Neutrophil (primary cell): ENCODE measurements around the gene TLE2.

ENCODE experiments used
- H3K27ac ChIP-seq: fragments of 200-600 bp; sonication (generic); 2 replicates; pipeline ENCODE4 v1.5.1; 2016; ENCODE audit warnings: mild to moderate bottlenecking, moderate library complexity
- H3K27me3 ChIP-seq: fragments of 200-600 bp; sonication (generic); 2 replicates; pipeline ENCODE4 v1.6.0; 2016; ENCODE audit warnings: mild to moderate bottlenecking
- H3K36me3 ChIP-seq: fragments of 200-600 bp; sonication (generic); 2 replicates; pipeline ENCODE4 v1.5.1; 2017
- H3K4me1 ChIP-seq, 2 experiments: fragments of 200-600 bp in 1 of 2; sonication (generic) in 1 of 2; 1 replicate in 1 of 2; 2 replicates in 1 of 2; pipeline versions ENCODE4 v1.5.1 to v1.6.1; 2013 to 2016; ENCODE audit warnings: low read depth in 1 of 2, low read length in 1 of 2, mild to moderate bottlenecking in 1 of 2, moderate library complexity in 1 of 2; ENCODE audit not compliant: control insufficient read depth in 1 of 2, insufficient read depth in 1 of 2
- H3K4me3 ChIP-seq, 2 experiments: fragments of 200-600 bp in 1 of 2; sonication (generic) in 1 of 2; 1 replicate in 1 of 2; 2 replicates in 1 of 2; pipeline ENCODE4 v1.5.1; 2013 to 2016; ENCODE audit warnings: low read depth in 1 of 2, low read length in 1 of 2, mild to moderate bottlenecking in 1 of 2, moderate library complexity in 1 of 2
- H3K9me3 ChIP-seq: fragments of 200-600 bp; sonication (generic); 2 replicates; pipeline ENCODE4 v1.5.1; 2016
- CTCF ChIP-seq: fragments of 200-600 bp; sonication (generic); IDR thresholded peaks from 2 replicates; pipeline ENCODE4 v1.5.1; 2016; ENCODE audit warnings: antibody characterized with exemption

Gene TLE2

GRCh38 chr19:3036119-3036976, 7.3 kb upstream of the TLE2 start:
- no peaks in the 10 kb centered on the region for H3K36me3 ChIP-seq
- no peaks in the 10 kb centered on the region for H3K9me3 ChIP-seq
- no peak for TF ChIP-seq CTCF
- peaks cover 82% of the 10 kb centered on the region for H3K27me3 ChIP-seq
- peaks cover 19% of the 10 kb centered on the region in 2 experiments for H3K4me1 ChIP-seq
- H3K27ac ChIP-seq: peak overlapping the region; percentile 76
- H3K4me3 ChIP-seq: peak overlapping the region; percentile 78 to 80

DNA sequence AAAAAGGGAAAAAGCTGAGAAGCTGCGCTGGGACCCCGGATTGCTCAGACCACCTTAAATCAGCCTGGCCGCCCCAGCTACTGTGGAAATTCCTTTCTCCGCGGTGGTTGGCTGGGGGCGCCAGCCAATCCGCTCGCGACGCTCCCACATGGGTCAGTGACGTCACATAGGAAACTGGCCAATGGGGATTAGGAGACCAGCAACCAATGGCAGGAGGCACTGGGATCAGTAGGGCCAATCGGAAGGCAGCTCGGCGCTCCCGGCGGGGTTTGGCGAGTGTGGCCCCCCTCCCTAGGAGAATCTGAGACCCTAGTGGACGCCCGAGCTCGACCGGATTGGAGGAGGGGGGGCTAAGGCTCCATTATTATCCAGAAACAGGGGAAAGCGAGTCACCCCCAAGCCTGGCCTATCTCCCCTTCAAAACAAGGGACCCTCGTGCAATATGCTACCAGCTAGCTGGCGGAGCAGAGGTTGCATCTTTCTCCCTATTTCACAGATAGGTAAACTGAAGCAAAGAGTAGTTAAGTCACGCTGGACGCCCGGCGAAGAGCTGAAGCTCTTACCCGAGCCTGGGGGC, 6.5 kb upstream of the TLE2 start:
- TF ChIP-seq CTCF: no peak
- peak overlapping the region; percentile 78 to 80 for H3K4me3 ChIP-seq
- no peaks in the 10 kb centered on the region for H3K9me3 ChIP-seq
- H3K36me3 ChIP-seq: no peaks in the 10 kb centered on the region
- peaks cover 19% of the 10 kb centered on the region in 2 experiments for H3K4me1 ChIP-seq
- peak overlapping the region; percentile 76 for H3K27ac ChIP-seq
- H3K27me3 ChIP-seq: peaks cover 83% of the 10 kb centered on the region

DNA sequence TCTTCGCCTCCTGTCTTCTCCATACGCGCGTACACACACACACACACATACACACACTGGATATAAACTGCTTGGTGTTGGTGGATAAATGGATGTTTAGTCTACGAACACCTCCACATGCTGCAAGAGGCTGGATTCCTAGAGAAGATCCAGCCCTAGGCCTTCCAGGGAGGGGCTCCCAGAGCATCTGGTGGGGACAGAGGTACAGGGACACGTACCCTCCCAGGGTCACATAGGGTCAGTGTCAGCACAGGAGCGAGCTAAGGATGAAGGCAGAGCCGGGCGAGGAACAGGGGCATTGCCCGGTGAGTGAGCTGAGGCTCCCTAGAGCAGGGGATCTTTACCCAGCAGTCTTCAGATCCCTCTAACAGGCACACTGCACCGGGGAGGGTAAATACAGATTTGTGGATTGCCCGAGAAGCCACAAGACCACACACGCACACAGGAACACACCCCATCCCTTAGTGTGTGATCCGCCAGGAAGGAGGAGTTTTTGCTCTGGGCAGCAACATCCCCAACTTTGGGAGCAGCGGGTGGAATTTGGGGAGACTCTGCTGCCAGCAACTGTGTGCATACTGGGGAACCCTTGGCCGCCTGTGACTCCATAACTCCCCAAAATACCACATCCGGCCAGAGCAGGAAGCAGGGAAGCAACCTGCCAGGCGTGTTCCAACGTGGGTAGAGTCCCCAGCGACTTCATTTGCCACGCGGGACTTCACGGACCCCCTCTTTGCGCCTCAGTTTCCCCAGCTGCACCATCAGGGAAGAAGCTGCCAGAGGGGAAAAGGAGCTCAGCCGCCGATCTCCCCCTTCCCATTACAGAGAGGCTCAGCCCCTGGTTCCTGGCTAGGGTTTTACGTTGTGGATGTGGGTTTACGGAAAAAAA, 5.8 kb upstream of the TLE2 start:
- peak overlapping the region; percentile 76 for H3K27ac ChIP-seq
- no peak for TF ChIP-seq CTCF

GRCh38 chr19:3034406-3034655, 5.3 kb upstream of the TLE2 start:
- H3K4me3 ChIP-seq: no peak overlapping the region
- H3K4me1 ChIP-seq: peaks cover 19% of the 10 kb centered on the region in 2 experiments
- no peak for TF ChIP-seq CTCF
- H3K27ac ChIP-seq: no peak overlapping the region
- no peaks in the 10 kb centered on the region for H3K36me3 ChIP-seq
- no peaks in the 10 kb centered on the region for H3K9me3 ChIP-seq
- peaks cover 83% of the 10 kb centered on the region for H3K27me3 ChIP-seq

More for the DNA sequence above, 5.8 kb upstream of the TLE2 start:
- Histone ChIP-seq H3K27me3 (peaks cover 83% of the 10 kb centered on the region), H3K4me1 (peaks cover 19% of the 10 kb centered on the region in 2 experiments), H3K9me3 (no peaks in the 10 kb centered on the region), H3K36me3 (no peaks in the 10 kb centered on the region), H3K4me3 (peak overlapping the region; percentile 78 to 80)

DNA sequence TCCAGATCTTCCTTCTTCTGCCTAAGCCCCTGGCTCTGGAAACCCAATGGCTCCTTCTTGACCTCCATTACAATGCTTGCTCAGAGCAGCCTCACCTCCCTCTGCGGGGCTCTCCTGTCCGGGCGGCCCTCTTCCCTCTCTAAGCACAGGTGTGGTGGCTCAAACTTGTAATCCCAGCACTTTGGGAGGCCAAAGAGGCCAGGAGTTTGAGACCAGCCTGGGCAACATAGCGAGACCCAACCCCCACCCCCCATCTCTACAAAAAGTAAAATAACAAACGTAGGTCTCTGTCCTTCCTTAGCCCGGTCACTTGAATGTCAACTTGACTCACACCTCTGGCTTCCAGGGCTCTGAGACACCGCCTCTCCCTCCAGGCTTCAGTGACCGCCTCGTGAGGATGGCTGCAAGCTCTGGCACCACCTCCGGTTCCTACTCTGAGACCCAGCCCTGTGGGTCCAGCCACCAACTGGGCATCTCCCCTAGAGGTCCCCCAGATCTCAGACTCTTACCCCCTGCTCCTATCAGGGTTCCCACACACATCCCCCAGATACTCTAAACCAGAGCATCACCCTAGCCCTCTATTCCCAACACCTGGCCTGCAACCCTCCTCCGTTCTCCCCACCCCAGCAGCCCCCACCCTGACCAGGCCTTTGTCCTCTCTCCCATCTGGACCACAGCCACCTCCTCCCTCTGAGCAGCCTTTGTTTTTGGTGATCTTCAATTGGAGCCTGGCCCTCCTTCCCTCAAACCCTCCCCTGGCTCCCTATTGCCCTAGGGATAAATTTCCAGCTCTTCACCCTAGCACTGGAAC, 4.7 kb upstream of the TLE2 start:
- H3K9me3 ChIP-seq: no peaks in the 10 kb centered on the region
- no peak for TF ChIP-seq CTCF
- H3K4me1 ChIP-seq: peaks cover 19 to 20% of the 10 kb centered on the region in 2 experiments
- H3K4me3 ChIP-seq: no peak overlapping the region
- no peaks in the 10 kb centered on the region for H3K36me3 ChIP-seq
- H3K27me3 ChIP-seq: peaks cover 83% of the 10 kb centered on the region
- H3K27ac ChIP-seq: no peak overlapping the region
